22Rv1 (cell line): ENCODE data around the gene CA5A.

Source experiments
- ZFX ChIP-seq: fragments of 450-650 bp; IDR thresholded peaks from 2 replicates; pipeline ENCODE4 v1.6.1; 2017; ENCODE audit warnings: antibody characterized with exemption, borderline replicate concordance
- TF ChIP-seq, protein P1 (sequence below): fragments of 450-650 bp; IDR thresholded peaks from 2 replicates; pipeline ENCODE4 v1.5.1; 2017; ENCODE audit warnings: mild to moderate bottlenecking

DNA sequence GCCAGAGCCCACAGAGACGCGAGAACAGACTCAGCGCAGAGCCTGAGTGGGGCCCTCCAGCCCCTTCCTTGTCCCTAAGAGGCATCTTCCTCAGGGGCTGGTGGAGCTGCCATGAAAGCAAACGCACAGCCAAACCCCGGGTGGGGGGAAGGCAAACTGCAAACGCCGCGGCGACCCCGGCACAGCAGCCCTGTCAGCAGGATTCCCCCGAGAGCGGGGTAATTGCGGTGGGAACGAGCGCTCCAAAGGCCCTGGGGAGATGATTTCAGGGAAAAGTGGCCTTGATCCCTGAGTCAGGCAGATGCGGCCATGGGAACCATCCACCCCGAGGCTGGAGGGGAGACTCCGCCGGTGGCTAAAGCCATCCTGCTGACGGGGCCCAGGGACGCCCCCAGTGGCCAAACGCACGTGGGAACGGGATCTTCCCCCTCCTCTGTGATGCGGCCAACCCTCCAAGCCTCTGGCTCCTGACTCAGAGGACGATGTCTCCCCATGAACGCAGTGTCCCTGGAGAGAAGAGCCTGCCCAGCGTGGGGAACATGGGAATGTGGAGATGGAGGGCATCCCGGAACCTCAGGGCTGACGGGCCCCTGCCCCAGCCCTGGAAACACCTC is 92.1 kb downstream of the CA5A start:
- TF ChIP-seq, protein P1, sequence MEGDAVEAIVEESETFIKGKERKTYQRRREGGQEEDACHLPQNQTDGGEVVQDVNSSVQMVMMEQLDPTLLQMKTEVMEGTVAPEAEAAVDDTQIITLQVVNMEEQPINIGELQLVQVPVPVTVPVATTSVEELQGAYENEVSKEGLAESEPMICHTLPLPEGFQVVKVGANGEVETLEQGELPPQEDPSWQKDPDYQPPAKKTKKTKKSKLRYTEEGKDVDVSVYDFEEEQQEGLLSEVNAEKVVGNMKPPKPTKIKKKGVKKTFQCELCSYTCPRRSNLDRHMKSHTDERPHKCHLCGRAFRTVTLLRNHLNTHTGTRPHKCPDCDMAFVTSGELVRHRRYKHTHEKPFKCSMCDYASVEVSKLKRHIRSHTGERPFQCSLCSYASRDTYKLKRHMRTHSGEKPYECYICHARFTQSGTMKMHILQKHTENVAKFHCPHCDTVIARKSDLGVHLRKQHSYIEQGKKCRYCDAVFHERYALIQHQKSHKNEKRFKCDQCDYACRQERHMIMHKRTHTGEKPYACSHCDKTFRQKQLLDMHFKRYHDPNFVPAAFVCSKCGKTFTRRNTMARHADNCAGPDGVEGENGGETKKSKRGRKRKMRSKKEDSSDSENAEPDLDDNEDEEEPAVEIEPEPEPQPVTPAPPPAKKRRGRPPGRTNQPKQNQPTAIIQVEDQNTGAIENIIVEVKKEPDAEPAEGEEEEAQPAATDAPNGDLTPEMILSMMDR, result no peak
- TF ChIP-seq ZFX, result no peak
